Neural progenitor cell (in vitro differentiated cells): ENCODE results near the gene NMUR1. TPM values are rescaled to one million over a fixed set of nuclear protein-coding genes. Genes with fewer than 3 reads are reported as not detected.

Source experiments
- DNase-seq: peaks from one replicate; pipeline ENCODE4 v3.0.0-alpha.2; 2016; ENCODE audit warnings: low spot score
- H2AFZ ChIP-seq: fragments of 200-600 bp; sonication (generic); replicated peaks from 2 replicates; pipeline ENCODE4 v1.6.1; 2016; ENCODE audit warnings: antibody characterized with exemption
- H3F3A ChIP-seq: fragments of 200-600 bp; sonication (generic); 2 replicates; pipeline ENCODE4 v1.6.1; 2016; ENCODE audit warnings: antibody characterized with exemption, low read depth
- H3K27ac ChIP-seq: fragments of 200-600 bp; sonication (generic); 2 replicates; pipeline ENCODE4 v1.5.1; 2016; ENCODE audit warnings: mild to moderate bottlenecking
- H3K27me3 ChIP-seq: fragments of 200-600 bp; sonication (generic); 2 replicates; pipeline ENCODE4 v1.6.1; 2016; ENCODE audit warnings: mild to moderate bottlenecking, moderate library complexity
- H3K36me3 ChIP-seq: fragments of 200-600 bp; sonication (generic); 2 replicates; pipeline ENCODE4 v1.5.1; 2016
- H3K4me1 ChIP-seq: fragments of 200-600 bp; sonication (generic); 2 replicates; pipeline ENCODE4 v1.6.1; 2016; ENCODE audit warnings: mixed run types
- H3K4me2 ChIP-seq: fragments of 200-600 bp; sonication (generic); 2 replicates; pipeline ENCODE4 v1.6.1; 2016
- H3K4me3 ChIP-seq: fragments of 200-600 bp; sonication (generic); 2 replicates; pipeline ENCODE4 v1.5.1; 2016
- H3K79me2 ChIP-seq: fragments of 200-600 bp; sonication (generic); 2 replicates; pipeline ENCODE4 v1.6.1; 2016; ENCODE audit warnings: low read depth
- H3K9ac ChIP-seq: fragments of 200-600 bp; sonication (generic); 2 replicates; pipeline ENCODE4 v1.6.1; 2016
- H3K9me3 ChIP-seq: fragments of 200-600 bp; sonication (generic); 2 replicates; pipeline ENCODE4 v1.5.1; 2016; ENCODE audit warnings: low read depth
- H4K20me1 ChIP-seq: fragments of 200-600 bp; sonication (generic); 2 replicates; pipeline ENCODE4 v1.6.1; 2016; ENCODE audit warnings: low read depth
- H3K27ac Mint-ChIP-seq: 3 replicates; pipeline ENCODE4 v1.8.0; 2021; ENCODE audit warnings: mixed read lengths
- H3K27me3 Mint-ChIP-seq: 2 replicates; pipeline ENCODE4 v1.8.0; 2022; ENCODE audit warnings: low read depth, mild to moderate bottlenecking, inconsistent platforms, moderate library complexity, mixed read lengths; ENCODE audit not compliant: insufficient read depth
- H3K36me3 Mint-ChIP-seq: 3 replicates; pipeline ENCODE4 v1.8.0; 2021; ENCODE audit warnings: mixed read lengths
- H3K4me1 Mint-ChIP-seq: 3 replicates; pipeline ENCODE4 v1.8.0; 2021; ENCODE audit warnings: mixed read lengths
- H3K4me3 Mint-ChIP-seq: 3 replicates; pipeline ENCODE4 v1.8.0; 2021; ENCODE audit warnings: mild to moderate bottlenecking, moderate library complexity, mixed read lengths
- H3K9me3 Mint-ChIP-seq: 3 replicates; pipeline ENCODE4 v1.8.0; 2020; ENCODE audit warnings: mixed read lengths
- EZH2 ChIP-seq: fragments of 200-600 bp; sonication (generic); IDR thresholded peaks from 2 replicates; pipeline ENCODE4 v1.6.1; 2017; ENCODE audit warnings: antibody characterized with exemption, mild to moderate bottlenecking, moderate library complexity
- EZH2phosphoT487 ChIP-seq: fragments of 200-600 bp; sonication (generic); IDR thresholded peaks from 2 replicates; pipeline ENCODE4 v1.6.1; 2017; ENCODE audit warnings: antibody characterized with exemption
- total RNA-seq: library from RNA; depleted of rRNA; stranded (reverse); fragments of >200 nt; gene quantifications from 2 replicates; pipeline ENCODE4 v1.2.3, GENCODE V29; 2015; ENCODE audit warnings: low replicate concordance
- TF ChIP-seq, protein P1 (sequence below): fragments of 200-600 bp; sonication (generic); IDR thresholded peaks from 2 replicates; pipeline ENCODE4 v1.5.1; 2017; ENCODE audit warnings: antibody characterized with exemption, mild to moderate bottlenecking

Gene NMUR1
- total RNA-seq, 1 donor from 2014 or later = 0.52 TPM

DNA sequence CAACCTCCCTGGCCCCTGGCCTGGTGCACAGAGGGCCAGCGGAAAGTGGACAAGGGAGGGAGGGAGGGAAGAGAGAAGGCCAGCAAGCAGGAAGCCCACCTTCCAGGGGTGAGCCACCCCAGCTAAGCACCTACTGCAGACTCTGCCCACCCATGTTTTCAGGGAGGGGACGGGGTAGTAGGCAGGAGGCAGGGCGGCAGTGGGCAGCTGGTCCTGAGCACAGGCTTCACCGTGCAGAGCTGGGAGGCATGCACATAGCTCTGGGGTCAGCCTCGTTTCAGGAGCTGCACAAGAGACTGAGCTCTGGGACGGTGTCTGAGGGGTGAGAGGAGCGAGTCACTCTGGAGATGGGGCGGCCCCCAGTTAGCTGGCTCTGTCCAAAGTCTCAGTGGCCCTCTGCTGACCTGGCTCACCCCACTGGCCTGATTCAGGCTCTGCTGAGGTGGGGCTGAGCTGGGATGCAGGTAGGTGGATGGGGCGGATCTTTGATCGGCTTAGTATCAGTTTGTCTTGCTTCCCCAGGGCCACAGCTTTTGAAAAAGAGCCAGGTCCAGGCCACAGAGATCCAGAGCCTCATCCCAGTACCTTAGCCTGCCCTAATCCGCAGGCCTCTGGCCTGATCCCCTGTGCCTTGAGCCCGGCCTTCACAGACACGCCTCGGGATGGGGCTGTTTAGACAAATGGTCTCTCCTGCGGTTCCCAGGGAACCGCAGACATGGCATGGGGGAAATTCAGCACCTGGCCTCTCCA is 3.7 kb downstream of the NMUR1 start:
- H3K9me3 ChIP-seq = no peaks in the 10 kb centered on the region
- Mint-ChIP-seq H3K9me3 (no peaks in the 10 kb centered on the region), H3K4me1 (peaks cover 19% of the 10 kb centered on the region), H3K36me3 (no peaks in the 10 kb centered on the region), H3K4me3 (peak overlapping the region; percentile 48), H3K27me3 (peaks cover 28% of the 10 kb centered on the region), H3K27ac (peak overlapping the region; percentile 79)
- H3K4me3 ChIP-seq = no peak overlapping the region
- H4K20me1 ChIP-seq = no peaks in the 10 kb centered on the region
- H3F3A ChIP-seq = no peaks in the 10 kb centered on the region
- H3K27me3 ChIP-seq = peaks cover 31% of the 10 kb centered on the region
- H3K4me2 ChIP-seq = no peak overlapping the region
- H3K9ac ChIP-seq = no peak overlapping the region
- TF ChIP-seq, protein P1, sequence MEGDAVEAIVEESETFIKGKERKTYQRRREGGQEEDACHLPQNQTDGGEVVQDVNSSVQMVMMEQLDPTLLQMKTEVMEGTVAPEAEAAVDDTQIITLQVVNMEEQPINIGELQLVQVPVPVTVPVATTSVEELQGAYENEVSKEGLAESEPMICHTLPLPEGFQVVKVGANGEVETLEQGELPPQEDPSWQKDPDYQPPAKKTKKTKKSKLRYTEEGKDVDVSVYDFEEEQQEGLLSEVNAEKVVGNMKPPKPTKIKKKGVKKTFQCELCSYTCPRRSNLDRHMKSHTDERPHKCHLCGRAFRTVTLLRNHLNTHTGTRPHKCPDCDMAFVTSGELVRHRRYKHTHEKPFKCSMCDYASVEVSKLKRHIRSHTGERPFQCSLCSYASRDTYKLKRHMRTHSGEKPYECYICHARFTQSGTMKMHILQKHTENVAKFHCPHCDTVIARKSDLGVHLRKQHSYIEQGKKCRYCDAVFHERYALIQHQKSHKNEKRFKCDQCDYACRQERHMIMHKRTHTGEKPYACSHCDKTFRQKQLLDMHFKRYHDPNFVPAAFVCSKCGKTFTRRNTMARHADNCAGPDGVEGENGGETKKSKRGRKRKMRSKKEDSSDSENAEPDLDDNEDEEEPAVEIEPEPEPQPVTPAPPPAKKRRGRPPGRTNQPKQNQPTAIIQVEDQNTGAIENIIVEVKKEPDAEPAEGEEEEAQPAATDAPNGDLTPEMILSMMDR = no peak
- TF ChIP-seq EZH2phosphoT487 (no peak), EZH2 (no peak)
- peak; percentile 36 for DNase-seq
- H3K4me1 ChIP-seq = peaks cover 16% of the 10 kb centered on the region
- H2AFZ ChIP-seq = peak overlapping the region; percentile 50
- no peaks in the 10 kb centered on the region for H3K79me2 ChIP-seq
- H3K27ac ChIP-seq = no peak overlapping the region
- H3K36me3 ChIP-seq = no peaks in the 10 kb centered on the region

DNA sequence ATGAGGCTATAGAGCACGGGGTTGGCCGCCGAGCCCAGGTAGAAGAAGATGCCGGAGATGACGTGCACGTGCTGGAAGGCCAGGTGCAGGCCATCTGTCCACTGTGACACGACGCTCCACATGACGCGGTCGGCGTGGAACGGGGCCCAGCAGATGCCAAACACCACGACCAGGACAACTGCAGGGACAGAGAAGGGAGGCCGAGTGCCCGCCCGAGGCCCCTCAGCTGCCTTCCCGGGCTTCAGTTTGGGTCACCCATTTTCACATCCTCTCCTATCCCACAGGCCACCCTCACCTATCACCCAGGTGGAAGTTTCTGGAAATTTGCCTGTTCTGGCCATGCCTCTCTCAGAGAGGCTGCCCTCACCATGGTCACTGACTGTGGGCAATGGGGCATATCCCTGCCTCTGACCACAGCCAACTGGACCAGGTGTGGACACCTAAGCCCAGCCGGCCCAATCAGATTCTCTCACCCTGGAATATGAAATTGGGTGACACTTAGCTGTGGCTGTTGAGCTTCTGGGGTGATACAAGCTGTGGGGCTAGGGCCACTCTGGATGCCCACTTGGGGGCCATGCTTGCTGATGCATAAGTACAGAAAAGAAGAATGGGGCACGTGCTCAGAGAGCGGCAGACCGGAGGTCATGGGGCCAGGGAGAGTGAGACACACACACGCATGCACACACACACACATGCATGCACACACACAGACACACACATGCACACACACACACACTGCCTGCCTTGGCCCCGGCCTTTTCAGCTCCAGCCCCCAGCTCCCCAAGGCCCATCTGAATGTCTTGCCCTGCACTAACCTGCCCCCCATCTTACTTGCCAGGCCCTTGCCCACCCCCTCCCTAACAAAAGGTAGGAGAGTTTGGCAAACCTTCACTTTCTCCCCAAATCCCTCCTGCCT is 4.7 kb downstream of the NMUR1 start:
- H4K20me1 ChIP-seq = no peaks in the 10 kb centered on the region
- no peak overlapping the region for H3K4me2 ChIP-seq
- no peaks in the 10 kb centered on the region for H3K79me2 ChIP-seq
- Mint-ChIP-seq H3K27ac (peak overlapping the region; percentile 74), H3K36me3 (no peaks in the 10 kb centered on the region), H3K27me3 (peaks cover 20% of the 10 kb centered on the region), H3K4me3 (no peak overlapping the region), H3K9me3 (no peaks in the 10 kb centered on the region), H3K4me1 (peaks cover 11% of the 10 kb centered on the region)
- peaks cover 25% of the 10 kb centered on the region for H3K27me3 ChIP-seq
- no peak overlapping the region for H3K27ac ChIP-seq
- H3K9me3 ChIP-seq = no peaks in the 10 kb centered on the region
- H2AFZ ChIP-seq = peak overlapping the region; percentile 50
- H3F3A ChIP-seq = no peaks in the 10 kb centered on the region
- TF ChIP-seq EZH2phosphoT487 (no peak), EZH2 (no peak)
- TF ChIP-seq, protein P1 = no peak
- H3K9ac ChIP-seq = no peak overlapping the region
- H3K4me1 ChIP-seq = peaks cover 16% of the 10 kb centered on the region
- DNase-seq = no peak
- no peak overlapping the region for H3K4me3 ChIP-seq
- H3K36me3 ChIP-seq = no peaks in the 10 kb centered on the region

DNA sequence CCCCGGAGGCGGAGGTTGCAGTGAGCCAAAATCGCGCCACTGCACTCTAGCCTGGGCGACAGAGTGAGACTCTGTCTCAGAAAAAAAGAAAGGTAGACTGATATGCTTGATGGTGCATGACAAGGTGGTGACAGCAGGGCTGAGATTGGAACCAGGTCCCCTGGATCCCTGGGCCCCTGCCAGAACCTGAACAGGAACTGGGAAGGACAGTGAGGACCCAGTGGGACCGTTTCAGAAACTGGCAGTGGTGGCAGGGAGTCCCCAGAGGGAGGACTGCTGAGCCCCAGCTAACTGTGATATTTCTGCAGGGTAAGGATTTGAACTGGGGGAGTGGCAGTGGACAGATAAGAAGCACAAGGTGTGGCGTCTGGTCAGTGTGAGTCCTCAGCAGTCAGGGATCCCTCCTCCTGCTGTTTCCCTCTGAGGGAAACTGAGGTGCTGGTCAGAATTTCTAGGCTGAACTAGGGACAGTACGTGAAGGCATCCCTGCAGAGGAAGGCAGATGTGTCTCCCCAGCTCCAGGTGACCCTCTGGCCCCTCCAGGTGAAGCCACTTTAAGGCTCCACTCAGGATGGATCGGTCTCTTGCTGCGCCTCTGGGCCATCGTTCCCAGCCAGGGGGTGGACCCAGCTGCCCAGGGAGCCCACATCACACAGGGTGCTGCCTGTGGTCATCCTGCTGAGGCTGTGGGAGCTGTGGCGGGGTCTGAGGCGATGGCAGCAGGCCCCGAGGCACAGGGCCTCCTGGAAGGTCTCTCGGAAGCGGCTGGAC is 5.6 kb downstream of the NMUR1 start:
- Mint-ChIP-seq H3K27me3 (peaks cover 17% of the 10 kb centered on the region), H3K4me1 (peaks cover 11% of the 10 kb centered on the region), H3K27ac (no peak overlapping the region), H3K4me3 (no peak overlapping the region), H3K9me3 (no peaks in the 10 kb centered on the region), H3K36me3 (no peaks in the 10 kb centered on the region)
- no peak overlapping the region for H3K4me3 ChIP-seq
- no peak overlapping the region for H2AFZ ChIP-seq
- H3K4me2 ChIP-seq = no peak overlapping the region
- H3K9ac ChIP-seq = no peak overlapping the region
- peaks cover 16% of the 10 kb centered on the region for H3K27me3 ChIP-seq
- no peaks in the 10 kb centered on the region for H3K79me2 ChIP-seq
- no peaks in the 10 kb centered on the region for H4K20me1 ChIP-seq
- no peaks in the 10 kb centered on the region for H3K36me3 ChIP-seq
- H3K4me1 ChIP-seq = peaks cover 16% of the 10 kb centered on the region
- H3K9me3 ChIP-seq = no peaks in the 10 kb centered on the region
- no peak for DNase-seq
- no peak overlapping the region for H3K27ac ChIP-seq
- TF ChIP-seq EZH2phosphoT487 = no peak
- TF ChIP-seq, protein P1 = no peak
- TF ChIP-seq EZH2 = no peak
- no peaks in the 10 kb centered on the region for H3F3A ChIP-seq
